NCI-H1417 (cell line): Measurements from ENCODE around the gene ZNF394.

Source experiments
- DNase-seq, 3 experiments: peaks; one replicate each; lab custom pipeline; 2025; lab: John Stamatoyannopoulos, UW

Gene ZNF394

DNA sequence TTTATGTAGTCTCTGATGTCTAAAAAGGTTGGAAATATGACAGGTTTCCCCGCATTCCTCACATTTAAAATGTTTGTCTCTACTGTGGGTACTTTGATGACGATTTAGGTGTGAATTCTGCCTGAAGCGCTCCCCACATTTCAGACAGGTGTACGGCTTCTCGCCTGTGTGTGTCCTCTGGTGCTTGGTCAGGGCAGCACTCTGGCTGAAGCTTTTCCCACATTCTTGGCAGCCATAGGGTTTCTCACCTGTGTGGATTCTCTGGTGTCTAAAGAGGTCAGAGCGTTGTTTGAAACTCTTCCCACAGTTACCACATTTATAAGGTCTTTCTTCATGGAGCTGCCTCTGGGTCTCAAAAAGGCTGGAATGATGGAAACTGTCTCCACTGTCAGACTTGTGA lies 6.3 kb downstream of the ZNF394 start:
- DNase-seq, result no peak

- no peak for DNase-seq
These were observed 9.2 kb downstream of the ZNF394 start for GRCh38 chr7:99490878-99491277.

DNA sequence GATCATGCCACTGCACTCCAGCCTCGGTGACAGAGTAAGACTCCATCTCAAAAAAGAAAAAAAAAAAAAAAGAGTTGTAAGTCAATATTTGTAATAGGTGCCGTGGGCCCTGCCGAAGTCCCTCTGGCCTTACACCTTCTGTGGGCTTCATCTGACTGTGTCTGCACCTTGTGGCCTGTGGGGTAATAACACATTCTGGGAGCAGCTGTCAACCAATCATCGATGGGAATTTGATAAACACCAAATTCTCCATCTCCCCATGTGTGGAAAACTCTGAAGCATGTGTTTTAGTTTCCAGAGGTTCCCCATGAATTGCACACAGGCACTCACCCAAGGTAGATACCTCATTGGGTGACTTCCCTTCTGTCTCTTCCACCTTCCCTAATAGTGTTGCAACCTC lies 10.8 kb downstream of the ZNF394 start:
- no peak for DNase-seq

- DNase-seq, result no peak
These were observed 15.0 kb downstream of the ZNF394 start for GRCh38 chr7:99485094-99485493.

- DNase-seq, result no peak
These were observed 21.3 kb downstream of the ZNF394 start for GRCh38 chr7:99478464-99479440.

DNA sequence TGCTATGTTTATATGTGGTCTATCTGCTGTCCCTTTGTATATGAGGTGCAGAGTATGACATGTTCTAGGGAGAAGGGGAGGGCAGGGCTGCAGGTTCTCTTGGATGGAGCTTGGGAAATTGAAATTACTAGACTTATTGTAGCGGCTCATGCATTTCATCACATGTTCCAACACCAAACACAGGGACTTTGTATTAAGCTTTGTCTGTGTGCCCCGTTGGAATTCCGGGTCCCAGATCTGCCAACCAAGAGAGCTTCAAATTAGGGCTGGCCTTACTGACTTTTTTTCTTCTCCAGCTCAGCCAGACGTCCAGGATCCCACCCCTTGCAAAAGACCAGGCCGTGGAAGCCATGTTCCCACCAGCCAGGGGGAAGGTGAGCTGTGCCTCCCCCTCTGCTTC lies 24.0 kb downstream of the ZNF394 start:
- DNase-seq, result no peak

- peak in 2 of 3 experiments; percentile 55 to 72 for DNase-seq
These were observed 26.8 kb downstream of the ZNF394 start for GRCh38 chr7:99473315-99473596.

DNA sequence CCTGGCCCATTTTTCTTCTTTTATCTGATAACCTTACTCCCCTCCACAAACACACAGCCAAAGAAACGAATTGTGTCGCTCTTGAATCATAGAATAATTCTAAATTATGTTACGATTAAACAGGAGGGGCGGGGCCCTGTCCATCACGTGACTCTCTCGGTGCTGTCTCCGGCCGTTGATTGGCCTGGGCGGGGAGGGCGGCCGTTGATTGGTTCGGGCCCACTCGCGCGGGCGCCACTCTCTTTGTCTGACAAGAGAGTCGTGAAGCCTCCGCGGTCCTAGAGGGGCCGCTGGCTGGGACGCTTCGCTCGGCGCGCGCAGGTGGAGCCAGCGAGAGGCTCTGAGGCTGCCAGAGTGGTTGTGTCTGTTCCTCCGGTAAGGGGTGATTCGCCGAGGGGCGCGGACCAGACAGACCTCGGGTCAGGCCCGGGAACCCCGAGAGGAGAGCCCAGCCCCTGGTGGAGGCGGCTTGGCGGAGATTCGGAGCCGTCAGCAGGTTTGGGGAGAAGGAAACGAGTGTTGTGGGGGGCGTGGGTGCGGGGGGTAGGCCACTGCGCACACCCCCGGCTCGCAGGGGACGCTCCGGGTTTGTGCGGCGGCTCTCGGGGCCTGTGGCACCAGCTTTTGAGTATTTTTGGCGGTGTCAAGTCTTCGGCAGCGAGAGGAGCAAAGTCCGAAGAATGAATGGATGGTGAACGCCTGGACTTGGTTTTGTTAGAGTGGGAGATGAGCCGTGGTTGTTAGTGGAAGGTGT lies 27.3 kb downstream of the ZNF394 start, which contains the start of gene ZNF789:
TSS of gene ZNF789 (plus strand) at position 330 of the 754 bp plus-strand sequence. CDS start 3,567 bp downstream, outside the sequence.
- DNase-seq, result peak; percentile 97 to 99 (median 98)

DNA sequence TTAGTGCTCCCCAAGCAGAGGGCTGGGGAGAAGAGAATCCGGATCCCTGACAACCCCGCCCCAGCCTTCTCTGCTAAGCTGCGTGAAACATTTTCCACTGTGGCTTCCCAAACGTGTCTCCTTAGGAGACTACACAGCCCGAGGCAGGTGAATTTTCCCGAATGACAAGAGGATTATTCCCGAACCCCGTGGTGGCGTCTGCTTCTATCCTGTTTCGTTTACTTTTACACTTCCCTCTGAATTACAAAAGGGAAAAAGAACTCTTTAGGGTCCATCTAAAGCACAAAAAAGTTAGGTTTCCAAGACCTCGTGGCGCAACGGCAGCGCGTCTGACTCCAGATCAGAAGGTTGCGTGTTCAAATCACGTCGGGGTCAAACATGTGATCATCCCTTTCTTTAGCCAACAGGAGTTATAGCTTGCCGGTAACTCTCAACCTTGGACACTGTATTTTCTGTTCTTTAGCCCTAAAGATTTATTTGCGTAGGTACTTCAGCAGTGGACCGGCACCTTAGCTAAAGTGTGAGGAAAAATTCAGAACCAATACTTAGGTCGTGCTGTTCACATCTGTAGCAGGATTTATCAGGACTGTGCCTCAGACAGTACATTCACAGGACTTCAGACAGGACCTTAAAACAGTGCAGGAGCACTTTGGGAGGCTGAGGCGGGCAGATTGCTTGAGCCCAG lies 30.6 kb downstream of the ZNF394 start:
- DNase-seq, result no peak

- no peak for DNase-seq
These were observed 31.7 kb downstream of the ZNF394 start for GRCh38 chr7:99468336-99468918.

DNA sequence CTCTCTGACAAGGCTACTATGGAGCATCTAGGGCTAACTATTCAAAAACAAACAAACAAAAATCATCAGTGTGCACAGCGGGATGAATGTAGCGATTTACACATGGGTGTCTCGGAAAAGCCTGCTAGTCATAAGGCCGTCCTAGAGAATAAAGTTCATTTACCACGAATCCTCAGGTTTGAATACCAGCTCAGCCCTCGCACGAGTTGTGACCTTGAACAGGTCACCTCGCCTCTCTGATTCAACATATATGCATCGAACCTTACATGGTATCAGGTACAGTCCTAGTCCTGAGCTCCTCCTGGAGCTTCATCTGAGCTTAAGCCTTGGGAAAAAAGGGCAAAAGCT lies 34.7 kb downstream of the ZNF394 start:
- no peak for DNase-seq

- DNase-seq, result no peak
These were observed 38.9 kb downstream of the ZNF394 start for GRCh38 chr7:99461221-99461620.

DNA sequence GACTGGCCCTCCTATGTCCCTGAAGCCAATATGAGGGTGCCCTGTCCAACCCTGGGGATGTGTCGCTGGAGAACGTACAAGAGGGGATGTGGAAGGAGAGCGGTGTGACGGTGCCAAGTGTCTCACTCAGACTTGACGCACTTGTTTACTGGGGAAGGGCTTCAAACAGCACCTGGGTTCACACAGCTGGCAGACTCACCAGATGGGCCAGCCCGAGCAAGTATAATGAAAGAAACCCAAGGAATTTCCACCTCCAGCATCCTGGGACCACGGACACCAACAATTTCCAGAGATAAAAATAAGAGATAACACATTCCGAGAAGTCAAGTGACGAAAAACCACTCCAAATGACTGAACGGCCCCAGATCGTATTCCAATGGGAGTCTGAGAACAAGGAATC lies 39.4 kb downstream of the ZNF394 start:
- DNase-seq, result no peak

DNA sequence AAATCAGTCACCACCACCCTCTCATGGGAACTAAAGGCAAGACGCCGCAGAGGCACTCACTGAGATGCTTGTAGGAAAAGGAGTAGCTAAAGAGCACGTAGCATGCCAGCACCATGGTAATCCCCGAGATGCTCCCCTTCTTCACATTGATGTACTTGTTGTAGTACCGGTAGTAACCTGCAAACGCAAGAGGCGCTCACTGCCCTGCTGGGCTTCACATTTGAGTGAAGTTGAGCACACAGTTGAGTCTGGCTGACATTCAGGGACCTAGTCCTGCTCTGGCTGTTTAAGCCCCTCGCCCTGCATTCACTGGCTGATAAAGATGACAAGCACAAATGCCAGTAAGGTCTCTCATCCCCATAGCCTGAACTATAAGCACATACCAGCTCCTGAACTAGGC lies 41.0 kb downstream of the ZNF394 start:
- DNase-seq, result peak in 1 of 3 experiments; percentile 26

- DNase-seq, result no peak
These were observed 42.2 kb downstream of the ZNF394 start for GRCh38 chr7:99457650-99458493.

DNA sequence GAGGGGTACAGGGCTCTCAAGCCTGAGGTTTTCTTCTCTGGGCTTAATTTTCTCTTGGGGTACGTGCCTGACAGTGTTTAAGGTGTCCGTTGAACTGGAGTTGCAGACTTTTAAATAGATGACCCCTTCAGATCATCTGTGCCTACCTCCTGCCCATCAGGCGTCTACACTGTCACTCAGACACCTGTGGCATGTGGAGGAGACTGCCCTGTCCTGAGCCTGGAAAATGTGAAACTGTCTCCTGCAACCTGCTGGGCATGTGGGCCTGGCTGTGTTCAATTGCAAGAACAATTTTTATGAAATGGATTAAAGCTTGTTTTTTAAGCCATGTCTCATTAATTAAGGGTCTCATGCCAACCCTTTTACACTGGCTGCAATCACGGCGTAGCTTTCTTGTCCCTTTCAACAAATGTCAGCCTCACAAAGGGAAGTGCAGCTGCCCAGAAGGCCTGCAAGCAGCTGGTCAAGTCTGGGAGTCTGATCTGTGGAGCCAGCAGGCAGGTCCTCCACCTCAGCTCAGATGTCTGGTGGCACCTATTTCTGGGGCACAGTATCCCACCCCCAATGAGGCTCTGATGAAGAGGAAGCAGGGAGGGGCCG lies 42.9 kb downstream of the ZNF394 start:
- DNase-seq, result no peak

- no peak for DNase-seq
These were observed 43.8 kb downstream of the ZNF394 start for GRCh38 chr7:99456288-99456687.

GRCh38 chr7:99455874-99456273 lies 44.2 kb downstream of the ZNF394 start:
- no peak for DNase-seq

- DNase-seq, result no peak
These were observed 47.0 kb downstream of the ZNF394 start for GRCh38 chr7:99453105-99453504.

DNA sequence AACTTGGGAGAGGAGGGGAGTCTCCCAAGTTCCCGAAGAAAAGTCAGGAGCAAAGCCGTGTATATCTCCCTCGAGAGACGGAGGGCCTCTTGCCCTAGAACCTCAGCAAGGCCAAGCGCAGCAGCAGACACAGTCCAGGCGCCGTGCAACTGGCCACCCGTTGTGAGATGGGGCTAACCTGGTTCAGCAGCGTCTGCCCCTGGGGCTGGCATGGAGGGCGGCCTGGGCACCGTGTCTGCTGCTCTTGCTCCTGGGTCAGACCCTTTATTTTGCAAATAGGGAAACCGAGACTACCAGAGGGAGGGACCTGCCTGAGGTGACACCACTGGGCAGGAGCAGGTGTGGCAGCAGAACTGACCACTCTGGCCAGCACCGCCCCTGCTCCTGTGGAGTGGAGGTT lies 47.5 kb downstream of the ZNF394 start:
- no peak for DNase-seq

DNA sequence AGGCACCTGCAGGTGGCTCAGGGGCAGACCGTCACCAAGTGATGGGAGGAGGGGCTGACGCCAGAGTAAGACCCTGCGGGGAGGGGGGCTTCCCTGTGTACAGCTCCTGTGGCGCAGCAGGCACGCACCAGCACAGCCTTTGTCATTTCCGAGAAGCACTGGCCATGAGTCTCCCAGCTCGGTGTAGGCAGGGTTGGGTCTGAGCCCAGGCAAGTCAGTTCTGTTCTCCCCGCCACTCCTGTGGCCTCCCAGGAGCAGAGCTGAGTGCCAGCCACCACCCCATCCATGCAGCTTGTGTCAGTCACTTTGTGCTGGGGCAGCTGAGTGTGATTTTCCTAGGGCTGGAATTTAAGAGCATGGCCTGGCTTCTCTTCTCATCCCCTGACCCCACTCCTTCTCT lies 48.1 kb downstream of the ZNF394 start:
- no peak for DNase-seq
